HCT116 (cell line): ENCODE data around the gene DNAJC9.
"Not testable (repeated sequence)": the region's sequence is repeated elsewhere in the genome, so short reads cannot be mapped to it uniquely, and the experiment has no call there.

Source experiments
- CEBPB ChIP-seq: IDR thresholded peaks from 2 replicates; pipeline ENCODE4 v1.6.1; 2012; ENCODE audit warnings: low read depth
- ELF1 ChIP-seq: IDR thresholded peaks from 2 replicates; pipeline ENCODE4 v1.6.1; 2012; ENCODE audit warnings: low read depth, borderline replicate concordance
- EZH2 ChIP-seq: fragments of 200-600 bp; sonication (generic); IDR thresholded peaks from 2 replicates; pipeline ENCODE4 v1.6.1; 2017; ENCODE audit warnings: antibody characterized with exemption, mixed run types
- POLR2A ChIP-seq: IDR thresholded peaks from 2 replicates; pipeline ENCODE4 v1.7.0; 2011; ENCODE audit warnings: borderline replicate concordance; ENCODE audit not compliant: insufficient read depth, insufficient read length; ENCODE audit errors: extremely low read depth
- POLR2AphosphoS5 ChIP-seq: IDR thresholded peaks from 2 replicates; pipeline ENCODE4 v1.6.1; 2011; ENCODE audit warnings: mild to moderate bottlenecking, low read depth, low read length, moderate library complexity
- REST ChIP-seq: IDR thresholded peaks from 2 replicates; pipeline ENCODE4 v1.6.1; 2012; ENCODE audit warnings: low read depth
- TCF7L2 ChIP-seq: IDR thresholded peaks from 2 replicates; pipeline ENCODE4 v1.7.0; 2011; ENCODE audit warnings: borderline replicate concordance, inconsistent platforms; ENCODE audit not compliant: insufficient read depth, insufficient read length; ENCODE audit errors: extremely low read depth
- YY1 ChIP-seq: IDR thresholded peaks from 2 replicates; pipeline ENCODE4 v1.6.1; 2011; ENCODE audit warnings: low read length, low read depth, moderate library complexity, mild to moderate bottlenecking; ENCODE audit not compliant: insufficient replicate concordance; ENCODE audit errors: extremely low read depth
- ZBTB33 ChIP-seq: IDR thresholded peaks from 2 replicates; pipeline ENCODE4 v1.6.1; 2011; ENCODE audit warnings: mild to moderate bottlenecking, low read length, moderate library complexity; ENCODE audit not compliant: insufficient replicate concordance; ENCODE audit errors: extremely low read depth
- ZNF274 ChIP-seq: fragments of 200-500 bp; sonication (Bioruptor generic); IDR thresholded peaks from 2 replicates; pipeline ENCODE4 v1.6.1; 2014; ENCODE audit warnings: mild to moderate bottlenecking, low read depth, low read length, inconsistent platforms
- TF ChIP-seq, protein P1 (sequence below), 3 experiments: fragments of 200-600 bp in 1 of 3; sonication (generic) in 1 of 3; IDR thresholded peaks in 2 of 3; conservative IDR thresholded peaks in 1 of 3; 2 replicates each; pipeline ENCODE4 v1.5.1; 2012 to 2017; ENCODE audit warnings: low read depth in 2 of 3, low read length in 2 of 3, antibody characterized with exemption in 1 of 3, borderline replicate concordance in 1 of 3, control low read depth in 1 of 3, mild to moderate bottlenecking in 1 of 3, mixed read lengths in 1 of 3, mixed run types in 1 of 3, moderate library complexity in 1 of 3; ENCODE audit not compliant: insufficient read depth in 1 of 3
- TF ChIP-seq, protein P2 (sequence below): IDR thresholded peaks from 2 replicates; pipeline ENCODE4 v1.6.1; 2012

GRCh38 chr10:73258612-73259011, 11.6 kb upstream of the DNAJC9 start:
- TF ChIP-seq, protein P1, sequence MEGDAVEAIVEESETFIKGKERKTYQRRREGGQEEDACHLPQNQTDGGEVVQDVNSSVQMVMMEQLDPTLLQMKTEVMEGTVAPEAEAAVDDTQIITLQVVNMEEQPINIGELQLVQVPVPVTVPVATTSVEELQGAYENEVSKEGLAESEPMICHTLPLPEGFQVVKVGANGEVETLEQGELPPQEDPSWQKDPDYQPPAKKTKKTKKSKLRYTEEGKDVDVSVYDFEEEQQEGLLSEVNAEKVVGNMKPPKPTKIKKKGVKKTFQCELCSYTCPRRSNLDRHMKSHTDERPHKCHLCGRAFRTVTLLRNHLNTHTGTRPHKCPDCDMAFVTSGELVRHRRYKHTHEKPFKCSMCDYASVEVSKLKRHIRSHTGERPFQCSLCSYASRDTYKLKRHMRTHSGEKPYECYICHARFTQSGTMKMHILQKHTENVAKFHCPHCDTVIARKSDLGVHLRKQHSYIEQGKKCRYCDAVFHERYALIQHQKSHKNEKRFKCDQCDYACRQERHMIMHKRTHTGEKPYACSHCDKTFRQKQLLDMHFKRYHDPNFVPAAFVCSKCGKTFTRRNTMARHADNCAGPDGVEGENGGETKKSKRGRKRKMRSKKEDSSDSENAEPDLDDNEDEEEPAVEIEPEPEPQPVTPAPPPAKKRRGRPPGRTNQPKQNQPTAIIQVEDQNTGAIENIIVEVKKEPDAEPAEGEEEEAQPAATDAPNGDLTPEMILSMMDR (IDR thresholded peaks at IDR 0.05 in 2 of 3, conservative IDR thresholded peaks at IDR 0.05 in 1 of 3; ENCODE audit: borderline replicate concordance in 1 of 3, insufficient read depth in 1 of 3, low read depth in 2 of 3, low read length in 2 of 3), result not testable (repeated sequence)
- TF ChIP-seq POLR2AphosphoS5, YY1, REST, EZH2, ZBTB33, POLR2A, CEBPB, ZNF274, ELF1, TCF7L2: not testable (repeated sequence)
- TF ChIP-seq, protein P2, sequence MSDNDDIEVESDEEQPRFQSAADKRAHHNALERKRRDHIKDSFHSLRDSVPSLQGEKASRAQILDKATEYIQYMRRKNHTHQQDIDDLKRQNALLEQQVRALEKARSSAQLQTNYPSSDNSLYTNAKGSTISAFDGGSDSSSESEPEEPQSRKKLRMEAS, result not testable (repeated sequence)
